HCT116 (cell line): ENCODE measurements around the gene GNL2. TPM values are rescaled to one million over a fixed set of nuclear protein-coding genes. Genes with fewer than 3 reads are reported as not detected.

Source experiments
- ATAC-seq: fragments of 200-7000 bp; cut with Tn5 transposase; 2 replicates; pipeline ENCODE4 v1.9.1; 2020; ENCODE audit warnings: mild to moderate bottlenecking, moderate library complexity
- BruUV-seq: library from RNA; stranded (reverse); fragments of 400-500 nt; replicated peaks from 2 replicates; lab custom pipeline; 2021; lab: Mats Ljungman, UMichigan
- CTCF ChIA-PET: fragments of 300-600 bp; sonication (Branson Sonifier 250); formaldehyde crosslinking; loops from one replicate; lab custom pipeline; 2021; ENCODE audit warnings: antibody characterized with exemption; lab: Charles Lee
- POLR2A ChIA-PET: fragments of 300-600, 350-600 bp; sonication (Branson Sonifier 250); formaldehyde crosslinking; loops from one replicate; lab custom pipeline; 2021; ENCODE audit warnings: antibody characterized with exemption; lab: Charles Lee
- RAD21 ChIA-PET, 2 experiments: fragments of 300-600 bp; sonication (Branson Sonifier 250); formaldehyde crosslinking; loops; one replicate each; lab custom pipeline; 2023; ENCODE audit warnings: low total read pairs in 2 of 2; ENCODE audit not compliant: uncharacterized antibody in 2 of 2, unreplicated experiment in 2 of 2, low non-redundant PET in 1 of 2; lab: Charles Lee
- DNase-seq: peaks from one replicate; pipeline ENCODE4 v3.0.0-alpha.2; 2010; ENCODE audit warnings: low read depth, low spot score
- H2AFZ ChIP-seq: fragments of 200-600 bp; shearing (Covaris generic), sonication (generic); 2 replicates; pipeline ENCODE4 v1.6.1; 2017; ENCODE audit warnings: low read depth, mixed run types, mixed read lengths, antibody characterized with exemption, low read length; ENCODE audit not compliant: poor library complexity, severe bottlenecking
- H3K27ac ChIP-seq: 2 replicates; pipeline ENCODE4 v1.5.1; 2012; ENCODE audit warnings: low read depth, low read length
- H3K27me3 ChIP-seq: fragments of 200-600 bp; sonication (generic); 2 replicates; pipeline ENCODE4 v1.6.1; 2016; ENCODE audit warnings: mixed run types, low read length, mixed read lengths; ENCODE audit not compliant: insufficient read depth
- H3K36me3 ChIP-seq, 2 experiments: fragments of 200-500 bp in 1 of 2; fragments of 200-600 bp in 1 of 2; sonication (Bioruptor generic) in 1 of 2; sonication (generic) in 1 of 2; 2 replicates each; pipeline versions ENCODE4 v1.5.1 to v1.6.1; 2014 to 2016; ENCODE audit warnings: low read length in 2 of 2, inconsistent platforms in 1 of 2, mixed read lengths in 1 of 2, mixed run types in 1 of 2; ENCODE audit not compliant: insufficient read depth in 2 of 2, control insufficient read depth in 1 of 2
- H3K4me1 ChIP-seq, 2 experiments: fragments of 200-600 bp in 1 of 2; sonication (generic) in 1 of 2; 2 replicates each; pipeline versions ENCODE4 v1.5.1 to v1.6.1; 2012 to 2017; ENCODE audit warnings: low read length in 2 of 2, inconsistent platforms in 1 of 2, mild to moderate bottlenecking in 1 of 2, mixed read lengths in 1 of 2, mixed run types in 1 of 2, moderate library complexity in 1 of 2; ENCODE audit not compliant: insufficient read depth in 2 of 2, control insufficient read depth in 1 of 2
- H3K4me2 ChIP-seq: fragments of 200-600 bp; sonication (generic); 2 replicates; pipeline ENCODE4 v1.6.1; 2017; ENCODE audit warnings: mixed run types, low read length, mixed read lengths
- H3K4me3 ChIP-seq, 2 experiments: fragments of 200-600 bp in 1 of 2; sonication (generic) in 1 of 2; replicated peaks in 1 of 2; 2 replicates each; pipeline ENCODE4 v1.5.1; 2011 to 2016; ENCODE audit warnings: low read length in 2 of 2, control low read depth in 1 of 2, low read depth in 1 of 2, mild to moderate bottlenecking in 1 of 2, mixed read lengths in 1 of 2, mixed run types in 1 of 2
- H3K79me2 ChIP-seq: fragments of 200-600 bp; sonication (generic); 2 replicates; pipeline ENCODE4 v1.6.1; 2017; ENCODE audit warnings: mild to moderate bottlenecking, mixed run types, low read length, moderate library complexity, mixed read lengths; ENCODE audit not compliant: insufficient read depth
- H3K9ac ChIP-seq: fragments of 200-600 bp; sonication (generic); 2 replicates; pipeline ENCODE4 v1.6.1; 2016; ENCODE audit warnings: low read length, mixed read lengths
- H3K9me2 ChIP-seq: fragments of 200-600 bp; sonication (generic), shearing (Covaris generic); 2 replicates; pipeline ENCODE4 v1.6.1; 2017; ENCODE audit warnings: mixed run types, mild to moderate bottlenecking, moderate library complexity; ENCODE audit not compliant: insufficient read depth
- H3K9me3 ChIP-seq, 2 experiments: fragments of 200-500 bp in 1 of 2; fragments of 200-600 bp in 1 of 2; sonication (Bioruptor generic) in 1 of 2; sonication (generic) in 1 of 2; 2 replicates each; pipeline ENCODE4 v1.6.1; 2014 to 2017; ENCODE audit warnings: low read length in 2 of 2, mixed read lengths in 2 of 2, inconsistent platforms in 1 of 2, low read depth in 1 of 2, mild to moderate bottlenecking in 1 of 2, mixed run types in 1 of 2, moderate library complexity in 1 of 2; ENCODE audit not compliant: control insufficient read depth in 1 of 2, insufficient read depth in 1 of 2
- H4K20me1 ChIP-seq: fragments of 200-600 bp; sonication (generic), shearing (Covaris generic); 2 replicates; pipeline ENCODE4 v1.6.1; 2017; ENCODE audit warnings: mixed run types, mild to moderate bottlenecking, moderate library complexity; ENCODE audit not compliant: insufficient read depth
- CBX3 ChIP-seq: IDR thresholded peaks from 2 replicates; pipeline ENCODE4 v1.6.1; 2012; ENCODE audit warnings: low read depth
- EGR1 ChIP-seq: IDR thresholded peaks from 2 replicates; pipeline ENCODE4 v1.6.1; 2012; ENCODE audit warnings: low read depth
- ELF1 ChIP-seq: IDR thresholded peaks from 2 replicates; pipeline ENCODE4 v1.6.1; 2012; ENCODE audit warnings: low read depth, borderline replicate concordance
- EZH2phosphoT487 ChIP-seq: fragments of 200-600 bp; IDR thresholded peaks from 2 replicates; pipeline ENCODE4 v1.6.1; 2018; ENCODE audit warnings: antibody characterized with exemption, borderline replicate concordance
- FOSL1 ChIP-seq: IDR thresholded peaks from 2 replicates; pipeline ENCODE4 v1.6.1; 2012; ENCODE audit warnings: low read depth
- JUND ChIP-seq: IDR thresholded peaks from 2 replicates; pipeline ENCODE4 v1.6.1; 2012
- MAX ChIP-seq: IDR thresholded peaks from 2 replicates; pipeline ENCODE4 v1.6.1; 2012
- POLR2A ChIP-seq: IDR thresholded peaks from 2 replicates; pipeline ENCODE4 v1.7.0; 2011; ENCODE audit warnings: borderline replicate concordance; ENCODE audit not compliant: insufficient read depth, insufficient read length; ENCODE audit errors: extremely low read depth
- POLR2AphosphoS5 ChIP-seq: IDR thresholded peaks from 2 replicates; pipeline ENCODE4 v1.6.1; 2011; ENCODE audit warnings: mild to moderate bottlenecking, low read depth, low read length, moderate library complexity
- RAD21 ChIP-seq: IDR thresholded peaks from 2 replicates; pipeline ENCODE4 v1.6.1; 2012; ENCODE audit warnings: low read depth, mild to moderate bottlenecking
- REST ChIP-seq: IDR thresholded peaks from 2 replicates; pipeline ENCODE4 v1.6.1; 2012; ENCODE audit warnings: low read depth
- SIN3A ChIP-seq: IDR thresholded peaks from 2 replicates; pipeline ENCODE4 v1.6.1; 2012; ENCODE audit warnings: low read depth
- SP1 ChIP-seq: IDR thresholded peaks from 2 replicates; pipeline ENCODE4 v1.6.1; 2012; ENCODE audit warnings: low read depth
- SRF ChIP-seq: IDR thresholded peaks from 2 replicates; pipeline ENCODE4 v1.6.1; 2012; ENCODE audit warnings: low read depth
- TCF7L2 ChIP-seq: IDR thresholded peaks from 2 replicates; pipeline ENCODE4 v1.7.0; 2011; ENCODE audit warnings: borderline replicate concordance, inconsistent platforms; ENCODE audit not compliant: insufficient read depth, insufficient read length; ENCODE audit errors: extremely low read depth
- ZBTB33 ChIP-seq: IDR thresholded peaks from 2 replicates; pipeline ENCODE4 v1.6.1; 2011; ENCODE audit warnings: mild to moderate bottlenecking, low read length, moderate library complexity; ENCODE audit not compliant: insufficient replicate concordance; ENCODE audit errors: extremely low read depth
- ZFX ChIP-seq: fragments of 450-650 bp; IDR thresholded peaks from 2 replicates; pipeline ENCODE4 v1.6.1; 2017
- ZNF274 ChIP-seq: fragments of 200-500 bp; sonication (Bioruptor generic); IDR thresholded peaks from 2 replicates; pipeline ENCODE4 v1.6.1; 2014; ENCODE audit warnings: mild to moderate bottlenecking, low read depth, low read length, inconsistent platforms
- intact Hi-C: fragments of 100-400 bp; cut with micrococcal nuclease; formaldehyde crosslinking; loops from 2 replicates; pipeline ENCODE4 v1.10.0; 2022
- total RNA-seq: library from RNA; stranded (reverse); gene quantifications from one replicate; pipeline ENCODE4 v1.2.1, GENCODE V29; 2021; ENCODE audit not compliant: unreplicated experiment

Gene GNL2
- total RNA-seq, 1 experiment from 2014 or later = 79.2 TPM

GRCh38 chr1:37549341-37549740, 46.4 kb downstream of the GNL2 start (continued):
- no peak for TF ChIP-seq RAD21
- TF ChIP-seq, all 23 proteins: peak for 0

GRCh38 chr1:37545019-37545418, 50.7 kb downstream of the GNL2 start:
- Histone ChIP-seq H3K27ac (no peak overlapping the region), H3K4me2 (no peak overlapping the region), H3K9ac (no peak overlapping the region), H3K4me1 (peaks cover 0 to 1% of the 10 kb centered on the region in 2 experiments; a peak in 1 of 4 replicates), H4K20me1 (0 out of 2 replicates have a peak, but pooled peaks cover under 1% of the 10 kb centered on the region), H3K27me3 (no peaks in the 10 kb centered on the region), H3K9me2 (no peaks in the 10 kb centered on the region), H3K36me3 (peaks cover 26 to 42% of the 10 kb centered on the region in 2 experiments), H3K79me2 (peaks cover 35% of the 10 kb centered on the region), H2AFZ (no peak overlapping the region), H3K4me3 (no peak overlapping the region), H3K9me3 (no peaks in the 10 kb centered on the region)
- DNase-seq = no peak
- RAD21 ChIA-PET = no interaction called here
- TF ChIP-seq TCF7L2 (no peak), REST (no peak), MAX (no peak), SP1 (no peak), SIN3A (no peak), SRF (no peak), ZFX (no peak), FOSL1 (no peak), JUND (no peak), ZBTB33 (no peak), POLR2AphosphoS5 (no peak), ELF1 (no peak), CBX3 (no peak), POLR2A (no peak), ZNF274 (no peak), EZH2phosphoT487 (no peak), EGR1 (no peak), RAD21 (no peak)
- no peak for ATAC-seq
- CTCF ChIA-PET = no interaction called here
- no TSS peak for BruUV-seq
- intact Hi-C loops = no loop called here
- POLR2A ChIA-PET = no interaction called here
